DOHH2 (cell line): Measurements from ENCODE around the gene ABHD4.

ENCODE experiments used
- H3F3A ChIP-seq: fragments of 200-600 bp; sonication (generic), shearing (Covaris generic); 2 replicates; pipeline ENCODE4 v1.6.0; 2016; ENCODE audit warnings: antibody characterized with exemption, mild to moderate bottlenecking; ENCODE audit not compliant: control insufficient read depth, insufficient read depth
- H3K27ac ChIP-seq: fragments of 200-600 bp; sonication (generic); 2 replicates; pipeline ENCODE4 v1.5.1; 2014; ENCODE audit warnings: low read depth, mild to moderate bottlenecking, low read length, moderate library complexity
- H3K27me3 ChIP-seq: fragments of 200-600 bp; sonication (generic); 2 replicates; pipeline ENCODE4 v1.6.1; 2014; ENCODE audit warnings: mild to moderate bottlenecking, low read length, mixed read lengths; ENCODE audit not compliant: control insufficient read depth
- H3K36me3 ChIP-seq: fragments of 200-600 bp; sonication (generic); 2 replicates; pipeline ENCODE4 v1.6.1; 2014; ENCODE audit warnings: mild to moderate bottlenecking, low read length, moderate library complexity, mixed read lengths; ENCODE audit not compliant: control insufficient read depth
- H3K4me1 ChIP-seq: fragments of 200-600 bp; sonication (generic); 2 replicates; pipeline ENCODE4 v1.6.1; 2014; ENCODE audit warnings: mild to moderate bottlenecking, low read length, mixed read lengths; ENCODE audit not compliant: control insufficient read depth
- H3K4me2 ChIP-seq: fragments of 200-600 bp; sonication (generic); 2 replicates; pipeline ENCODE4 v1.6.0; 2014; ENCODE audit warnings: mild to moderate bottlenecking, low read length, moderate library complexity
- H3K4me3 ChIP-seq: fragments of 200-600 bp; sonication (generic); 2 replicates; pipeline ENCODE4 v1.5.1; 2014; ENCODE audit warnings: mild to moderate bottlenecking, low read length, mixed read lengths
- H3K79me2 ChIP-seq: fragments of 200-600 bp; sonication (generic); 2 replicates; pipeline ENCODE4 v1.6.1; 2014; ENCODE audit warnings: mild to moderate bottlenecking, low read length, mixed read lengths; ENCODE audit not compliant: control insufficient read depth
- H3K9me2 ChIP-seq: fragments of 200-600 bp; sonication (generic); replicated peaks from 2 replicates; pipeline ENCODE4 v1.6.1; 2014; ENCODE audit warnings: mild to moderate bottlenecking, low read length, mixed read lengths; ENCODE audit not compliant: control insufficient read depth
- H3K9me3 ChIP-seq: fragments of 200-600 bp; sonication (generic); 2 replicates; pipeline ENCODE4 v1.6.1; 2014; ENCODE audit warnings: antibody characterized with exemption, low read length, mixed read lengths; ENCODE audit not compliant: control insufficient read depth, insufficient read depth
- H4K20me1 ChIP-seq: fragments of 200-600 bp; sonication (generic); 2 replicates; pipeline ENCODE4 v1.6.0; 2014; ENCODE audit warnings: low read depth, mild to moderate bottlenecking, antibody characterized with exemption, low read length, moderate library complexity; ENCODE audit not compliant: control insufficient read depth, insufficient read depth
- CTCF ChIP-seq: fragments of 200-600 bp; sonication (generic); IDR thresholded peaks from one replicate; pipeline ENCODE4 v1.5.1; 2014; ENCODE audit warnings: antibody characterized with exemption, mild to moderate bottlenecking, low read depth, low read length; ENCODE audit not compliant: poor library complexity, severe bottlenecking
- EZH2phosphoT487 ChIP-seq: fragments of 200-600 bp; sonication (generic); IDR thresholded peaks from 2 replicates; pipeline ENCODE4 v1.6.1; 2017; ENCODE audit warnings: borderline replicate concordance, mild to moderate bottlenecking, antibody characterized with exemption, low read length, moderate library complexity, mixed read lengths

The ABHD4 gene

GRCh38 chr14:22658946-22659345 lies 60.8 kb downstream of the ABHD4 start:
- H3K9me2 ChIP-seq, result no peaks in the 10 kb centered on the region
- H3K27ac ChIP-seq, result no peak overlapping the region
- no peaks in the 10 kb centered on the region for H3F3A ChIP-seq
- no peak overlapping the region for H3K4me2 ChIP-seq
- H3K79me2 ChIP-seq, result no peaks in the 10 kb centered on the region
- no peak overlapping the region for H3K4me3 ChIP-seq
- H3K36me3 ChIP-seq, result no peaks in the 10 kb centered on the region
- H3K4me1 ChIP-seq, result no peaks in the 10 kb centered on the region
- H3K9me3 ChIP-seq, result no peaks in the 10 kb centered on the region
- no peaks in the 10 kb centered on the region for H4K20me1 ChIP-seq
- TF ChIP-seq EZH2phosphoT487 (no peak), CTCF (no peak)
- H3K27me3 ChIP-seq, result no peaks in the 10 kb centered on the region

GRCh38 chr14:22660654-22661053 lies 62.6 kb downstream of the ABHD4 start:
- Histone ChIP-seq H4K20me1 (no peaks in the 10 kb centered on the region), H3K4me3 (no peak overlapping the region), H3K4me1 (no peaks in the 10 kb centered on the region), H3K9me3 (no peaks in the 10 kb centered on the region), H3K27me3 (no peaks in the 10 kb centered on the region), H3K9me2 (no peaks in the 10 kb centered on the region), H3K79me2 (no peaks in the 10 kb centered on the region), H3K4me2 (no peak overlapping the region), H3K36me3 (no peaks in the 10 kb centered on the region), H3F3A (no peaks in the 10 kb centered on the region), H3K27ac (no peak overlapping the region)
- TF ChIP-seq EZH2phosphoT487 (no peak), CTCF (no peak)
